ENCODE results near the gene JAG1. TPM values are rescaled to one million over a fixed set of nuclear protein-coding genes. Genes with fewer than 3 reads are reported as not detected.
"Not testable (repeated sequence)": the region's sequence is repeated elsewhere in the genome, so short reads cannot be mapped to it uniquely, and the experiment has no call there.

JAG1 gene
- total RNA-seq, 2 donors from 2014 or later: 30.9 to 32.8 TPM

DNA sequence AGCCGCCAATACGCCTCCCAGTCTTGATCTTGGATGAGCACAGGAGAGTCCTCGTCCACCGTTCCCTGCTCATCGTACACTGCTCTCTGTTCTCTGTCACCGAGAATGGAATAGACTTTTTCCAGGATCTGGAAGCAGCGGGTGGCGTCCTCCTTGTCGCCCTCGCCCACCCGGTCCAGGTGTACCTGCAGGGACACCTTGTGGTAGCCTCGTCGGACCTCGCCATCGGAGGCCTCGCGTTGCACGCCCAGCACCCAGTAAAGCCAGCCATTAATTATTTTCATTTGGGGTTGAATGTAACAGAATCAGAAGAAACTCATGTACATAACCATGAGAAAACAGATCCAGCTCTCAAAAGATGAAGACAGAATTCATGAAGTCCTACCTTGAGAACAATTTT is 59.9 kb downstream of the JAG1 start:
- Histone ChIP-seq H3K27me3 (no peaks in the 10 kb centered on the region), H3K4me3 (no peak overlapping the region), H3K27ac (no peak overlapping the region), H3K9me3 (no peaks in the 10 kb centered on the region), H3K4me1 (peaks cover 0 to 16% of the 10 kb centered on the region in 2 donors), H3K36me3 (no peaks in the 10 kb centered on the region)
- TF ChIP-seq, protein P1, sequence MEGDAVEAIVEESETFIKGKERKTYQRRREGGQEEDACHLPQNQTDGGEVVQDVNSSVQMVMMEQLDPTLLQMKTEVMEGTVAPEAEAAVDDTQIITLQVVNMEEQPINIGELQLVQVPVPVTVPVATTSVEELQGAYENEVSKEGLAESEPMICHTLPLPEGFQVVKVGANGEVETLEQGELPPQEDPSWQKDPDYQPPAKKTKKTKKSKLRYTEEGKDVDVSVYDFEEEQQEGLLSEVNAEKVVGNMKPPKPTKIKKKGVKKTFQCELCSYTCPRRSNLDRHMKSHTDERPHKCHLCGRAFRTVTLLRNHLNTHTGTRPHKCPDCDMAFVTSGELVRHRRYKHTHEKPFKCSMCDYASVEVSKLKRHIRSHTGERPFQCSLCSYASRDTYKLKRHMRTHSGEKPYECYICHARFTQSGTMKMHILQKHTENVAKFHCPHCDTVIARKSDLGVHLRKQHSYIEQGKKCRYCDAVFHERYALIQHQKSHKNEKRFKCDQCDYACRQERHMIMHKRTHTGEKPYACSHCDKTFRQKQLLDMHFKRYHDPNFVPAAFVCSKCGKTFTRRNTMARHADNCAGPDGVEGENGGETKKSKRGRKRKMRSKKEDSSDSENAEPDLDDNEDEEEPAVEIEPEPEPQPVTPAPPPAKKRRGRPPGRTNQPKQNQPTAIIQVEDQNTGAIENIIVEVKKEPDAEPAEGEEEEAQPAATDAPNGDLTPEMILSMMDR (IDR thresholded peaks at IDR 0.05): no peak
- no peak for DNase-seq (ENCODE audit: low spot score)

DNA sequence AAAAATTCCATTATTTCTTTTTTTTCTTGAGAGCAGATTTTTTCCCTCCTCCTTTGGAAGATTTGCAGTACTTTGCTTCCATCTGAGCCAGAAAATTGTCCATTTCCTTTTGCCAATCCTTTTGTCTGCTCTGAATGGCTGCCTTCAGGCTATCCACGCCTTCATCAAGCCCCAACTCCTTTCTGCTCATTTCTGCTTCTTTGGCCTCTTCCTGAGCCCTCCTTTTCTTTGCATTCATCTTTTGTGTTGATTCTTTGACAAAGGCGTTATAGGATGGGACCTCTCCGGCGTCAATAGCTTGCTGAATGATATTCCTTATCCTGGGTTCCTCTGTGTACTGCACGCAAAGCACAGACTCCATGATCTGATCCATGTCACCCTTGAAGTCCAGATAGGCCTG is 60.4 kb downstream of the JAG1 start:
- not testable (repeated sequence) for H3K27ac ChIP-seq; DNase-seq (ENCODE audit: low spot score); H3K9me3 ChIP-seq; H3K36me3 ChIP-seq; H3K27me3 ChIP-seq; H3K4me3 ChIP-seq
- H3K4me1 ChIP-seq: peaks cover 0 to 17% of the 10 kb centered on the region in 2 donors

DNA sequence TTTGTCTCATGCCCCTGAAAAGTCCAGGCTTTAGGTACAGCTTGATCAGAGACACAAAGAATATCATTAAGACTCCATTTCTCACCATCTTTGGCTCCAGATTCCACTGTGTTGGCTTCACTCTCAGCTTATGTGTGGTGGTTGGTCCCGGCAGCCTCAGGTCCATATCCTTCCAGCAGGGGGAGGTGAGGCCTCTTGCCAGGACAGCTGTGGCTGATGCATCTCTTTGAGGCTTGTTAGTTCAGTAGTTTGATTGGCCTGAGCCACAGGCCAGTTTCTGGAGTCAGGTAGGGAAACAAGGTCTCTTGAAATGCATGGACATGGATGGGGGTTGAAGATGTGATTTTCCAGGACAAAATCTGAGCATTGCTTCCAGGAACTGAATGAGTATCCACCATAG is 62.4 kb downstream of the JAG1 start:
- Histone ChIP-seq H3K36me3 (no peaks in the 10 kb centered on the region), H3K27ac (no peak overlapping the region), H3K4me3 (no peak overlapping the region), H3K4me1 (peaks cover 0 to 17% of the 10 kb centered on the region in 2 donors), H3K9me3 (no peaks in the 10 kb centered on the region), H3K27me3 (no peaks in the 10 kb centered on the region)
- DNase-seq (ENCODE audit: low spot score): no peak
- TF ChIP-seq, protein P1 (IDR thresholded peaks at IDR 0.05): peak; percentile 38 to 67

DNA sequence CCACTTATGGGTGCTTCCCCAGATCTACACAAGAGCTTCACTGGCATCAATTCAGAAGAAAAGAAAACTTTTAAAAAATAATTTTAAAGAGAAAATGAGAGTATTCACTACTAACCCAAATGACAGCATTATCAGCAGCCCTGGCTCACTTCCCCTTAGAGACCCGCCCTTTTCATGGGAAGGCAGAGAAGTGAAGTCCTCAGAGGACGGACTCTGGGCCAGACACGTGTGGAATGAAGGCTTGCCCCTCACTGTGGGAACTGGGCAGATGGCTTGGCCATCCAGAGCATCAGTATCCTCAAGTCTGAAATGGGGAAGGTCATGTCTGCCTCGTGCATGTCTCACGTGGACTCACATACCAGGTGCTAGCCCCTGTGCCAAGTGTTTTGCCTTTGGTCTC is 63.5 kb downstream of the JAG1 start:
- TF ChIP-seq, protein P1 (IDR thresholded peaks at IDR 0.05): no peak
- DNase-seq (ENCODE audit: low spot score): no peak
- Histone ChIP-seq H3K36me3 (no peaks in the 10 kb centered on the region), H3K27me3 (no peaks in the 10 kb centered on the region), H3K4me1 (peaks cover 0 to 17% of the 10 kb centered on the region in 2 donors), H3K9me3 (no peaks in the 10 kb centered on the region), H3K4me3 (no peak overlapping the region), H3K27ac (peak overlapping the region; percentile 72 to 78)

DNA sequence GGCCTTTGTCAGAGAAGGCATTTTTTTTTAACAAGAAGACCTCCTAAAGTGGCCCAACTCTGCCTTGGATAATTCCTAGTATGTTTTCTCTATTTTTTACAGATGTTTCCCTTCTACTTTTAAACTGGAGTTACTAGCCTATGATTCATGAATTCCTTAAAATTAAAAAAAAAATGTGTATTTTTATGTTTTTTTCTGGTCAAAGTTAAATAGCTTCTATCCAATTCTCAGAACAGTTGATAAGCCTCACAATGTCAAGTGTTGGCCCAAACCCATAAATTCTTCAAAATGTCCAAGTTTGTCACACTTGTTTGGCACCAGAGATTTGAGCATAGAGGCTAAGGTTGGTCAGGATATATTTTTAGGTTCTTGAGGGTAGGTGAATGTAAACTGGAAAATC is 64.0 kb downstream of the JAG1 start:
- Histone ChIP-seq H3K27ac (peak overlapping the region; percentile 72 to 78), H3K4me1 (peaks cover 0 to 17% of the 10 kb centered on the region in 2 donors)
- TF ChIP-seq, protein P1 (IDR thresholded peaks at IDR 0.05): no peak

DNA sequence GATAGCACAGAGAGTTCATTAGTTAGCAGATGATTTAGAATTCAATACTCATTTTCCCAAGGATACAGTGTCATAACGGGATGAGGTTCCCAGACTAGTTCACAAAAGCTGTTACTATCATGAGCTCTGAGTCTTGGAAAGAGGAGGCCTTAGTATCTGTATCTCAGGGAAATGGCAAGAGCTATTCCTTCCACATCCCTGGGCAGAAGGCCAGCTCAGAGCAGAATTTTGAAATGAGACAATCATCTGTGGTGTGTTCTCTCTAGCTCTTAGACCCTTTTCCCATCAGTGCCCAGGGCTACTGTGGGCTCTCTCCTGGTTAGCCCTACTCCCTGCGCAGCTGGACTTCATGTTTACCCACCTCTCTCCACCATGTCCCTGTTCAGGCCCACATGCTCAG is 64.5 kb downstream of the JAG1 start:
- DNase-seq (ENCODE audit: low spot score): peak; percentile 83
- H3K9me3 ChIP-seq: no peaks in the 10 kb centered on the region
- H3K27me3 ChIP-seq: no peaks in the 10 kb centered on the region
- no peak overlapping the region for H3K4me3 ChIP-seq
- H3K4me1 ChIP-seq: peaks cover 0 to 19% of the 10 kb centered on the region in 2 donors
- peak overlapping the region; percentile 72 to 78 for H3K27ac ChIP-seq
- TF ChIP-seq, protein P1 (IDR thresholded peaks at IDR 0.05): no peak
- no peaks in the 10 kb centered on the region for H3K36me3 ChIP-seq

More for the DNA sequence above, 64.0 kb downstream of the JAG1 start:
- no peaks in the 10 kb centered on the region for H3K9me3 ChIP-seq
- DNase-seq (ENCODE audit: low spot score): no peak
- H3K27me3 ChIP-seq: no peaks in the 10 kb centered on the region
- H3K4me3 ChIP-seq: no peak overlapping the region
- no peaks in the 10 kb centered on the region for H3K36me3 ChIP-seq

All from right atrium auricular region (tissue), 2 donors.